Trophoblast cell (in vitro differentiated cells and primary cell): ENCODE data around the gene SUPT5H.
A peak's percentile ranks its signal among the peaks of the same experiment; 100 is the strongest.

Experiments used
- DNase-seq, 2 donors: peaks; one replicate each; pipeline ENCODE4 v3.0.0-alpha.2; 2016
- H2AFZ ChIP-seq: 2 replicates; pipeline ENCODE4 v1.6.1; 2013; ENCODE audit warnings: low read length, moderate library complexity, mild to moderate bottlenecking; ENCODE audit not compliant: insufficient read depth, poor library complexity
- H2AK5ac ChIP-seq: 2 replicates; pipeline ENCODE4 v1.6.1; 2013; ENCODE audit warnings: mild to moderate bottlenecking, low read length
- H2BK120ac ChIP-seq: 2 replicates; pipeline ENCODE4 v1.6.1; 2013; ENCODE audit warnings: low read length, mild to moderate bottlenecking, moderate library complexity; ENCODE audit not compliant: insufficient read depth, poor library complexity
- H2BK12ac ChIP-seq: 2 replicates; pipeline ENCODE4 v1.6.1; 2013; ENCODE audit warnings: mild to moderate bottlenecking, low read length, moderate library complexity
- H2BK5ac ChIP-seq: 2 replicates; pipeline ENCODE4 v1.6.1; 2013; ENCODE audit warnings: low read length, low read depth, moderate library complexity, mild to moderate bottlenecking; ENCODE audit not compliant: poor library complexity
- H3K14ac ChIP-seq: 2 replicates; pipeline ENCODE4 v1.6.1; 2013; ENCODE audit warnings: mild to moderate bottlenecking, low read length
- H3K18ac ChIP-seq: 2 replicates; pipeline ENCODE4 v1.6.1; 2013; ENCODE audit warnings: mild to moderate bottlenecking, low read length
- H3K23ac ChIP-seq: 2 replicates; pipeline ENCODE4 v1.6.1; 2013; ENCODE audit warnings: low read length
- H3K27ac ChIP-seq: 2 replicates; pipeline ENCODE4 v1.5.1; 2013; ENCODE audit warnings: low read depth, mild to moderate bottlenecking, inconsistent platforms, low read length, moderate library complexity
- H3K27me3 ChIP-seq: 2 replicates; pipeline ENCODE4 v1.6.1; 2013; ENCODE audit warnings: inconsistent platforms, mild to moderate bottlenecking, low read length, moderate library complexity; ENCODE audit not compliant: insufficient read depth
- H3K36me3 ChIP-seq, 2 experiments: 1 replicate in 1 of 2; 2 replicates in 1 of 2; pipeline ENCODE4 v1.6.1; 2013; ENCODE audit warnings: low read length in 2 of 2, mild to moderate bottlenecking in 2 of 2, moderate library complexity in 1 of 2; ENCODE audit not compliant: insufficient read depth in 2 of 2, control insufficient read depth in 1 of 2
- H3K4ac ChIP-seq: 2 replicates; pipeline ENCODE4 v1.6.1; 2013; ENCODE audit warnings: low read depth, mild to moderate bottlenecking, low read length, moderate library complexity
- H3K4me1 ChIP-seq, 2 experiments: 1 replicate in 1 of 2; 2 replicates in 1 of 2; pipeline ENCODE4 v1.6.1; 2013; ENCODE audit warnings: low read length in 2 of 2, mild to moderate bottlenecking in 2 of 2, moderate library complexity in 1 of 2; ENCODE audit not compliant: insufficient read depth in 2 of 2, control insufficient read depth in 1 of 2
- H3K4me2 ChIP-seq: 2 replicates; pipeline ENCODE4 v1.6.1; 2013; ENCODE audit warnings: inconsistent platforms, mild to moderate bottlenecking, low read length, moderate library complexity
- H3K4me3 ChIP-seq: 2 replicates; pipeline ENCODE4 v1.5.1; 2013; ENCODE audit warnings: mild to moderate bottlenecking, low read depth, low read length, inconsistent platforms
- H3K79me1 ChIP-seq: one replicate; pipeline ENCODE4 v1.6.1; 2013; ENCODE audit warnings: low read length
- H3K79me2 ChIP-seq: 2 replicates; pipeline ENCODE4 v1.6.1; 2013; ENCODE audit warnings: low read length, mild to moderate bottlenecking; ENCODE audit not compliant: control insufficient read depth, insufficient read depth, poor library complexity
- H3K9ac ChIP-seq: 2 replicates; pipeline ENCODE4 v1.6.1; 2013; ENCODE audit warnings: mild to moderate bottlenecking, low read length
- H3K9me3 ChIP-seq: 2 replicates; pipeline ENCODE4 v1.6.1; 2013; ENCODE audit warnings: low read depth, mild to moderate bottlenecking, control low read depth, inconsistent platforms, low read length; ENCODE audit not compliant: insufficient read depth
- H4K12ac ChIP-seq: 2 replicates; pipeline ENCODE4 v1.6.1; 2013; ENCODE audit warnings: low read depth, mild to moderate bottlenecking, low read length, moderate library complexity
- H4K8ac ChIP-seq: 2 replicates; pipeline ENCODE4 v1.6.1; 2013; ENCODE audit warnings: low read depth, mild to moderate bottlenecking, low read length, moderate library complexity
- H4K91ac ChIP-seq: one replicate; pipeline ENCODE4 v1.6.1; 2013; ENCODE audit warnings: low read depth, mild to moderate bottlenecking, low read length, moderate library complexity
- WGBS: extraction: QIAGEN DNeasy Blood & Tissue Kit; methylation state at CpG from one replicate; pipeline ENCODE4 v1.1.7; 2013; ENCODE audit warnings: missing lambda C conversion rate; ENCODE audit not compliant: insufficient read length, insufficient coverage; ENCODE audit errors: extremely low coverage; 5-methylcytosine and 5-hydroxymethylcytosine counted together

SUPT5H gene

DNA sequence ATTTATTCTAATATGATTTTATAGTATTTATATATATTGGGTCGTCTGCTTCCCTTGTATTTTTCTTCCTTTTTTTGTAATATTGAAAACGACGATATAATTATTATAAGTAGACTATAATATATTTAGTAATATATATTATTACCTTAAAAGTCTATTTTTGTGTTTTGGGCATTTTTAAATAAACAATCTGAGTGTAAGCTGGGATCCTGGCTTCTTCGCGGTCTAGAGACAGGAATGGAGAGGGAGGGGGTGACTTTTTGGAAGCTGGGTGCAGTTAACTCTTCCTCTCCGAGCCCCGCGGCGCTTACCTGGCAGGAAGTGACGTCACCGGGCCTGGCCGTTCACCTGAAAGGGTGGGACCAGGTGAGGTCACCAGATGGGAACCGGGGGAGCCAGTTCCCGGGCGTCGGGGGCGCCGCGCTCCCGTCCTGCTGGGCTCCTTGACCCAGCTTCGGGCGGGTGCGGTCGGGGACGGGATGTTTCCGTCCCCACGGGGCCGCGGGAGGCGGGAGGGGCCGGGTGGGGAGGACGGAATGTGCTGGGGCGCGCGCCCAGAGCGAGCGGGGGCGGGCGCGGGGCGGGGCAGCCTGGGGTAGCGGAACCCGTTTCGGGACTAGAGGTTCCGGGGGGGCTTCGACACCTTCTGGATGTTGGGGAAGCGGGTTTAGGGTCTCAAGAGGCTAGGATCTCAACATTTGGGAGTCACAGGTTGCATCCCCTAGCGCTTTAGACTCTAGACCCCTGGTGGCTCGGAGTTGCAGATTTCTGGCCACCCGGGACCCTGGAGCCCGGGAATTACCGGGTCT is 36.0 kb upstream of the SUPT5H start:
- Histone ChIP-seq H2BK120ac (peak overlapping the region; percentile 96), H2AFZ (peak overlapping the region; percentile 20), H3K18ac (peak overlapping the region; percentile 64), H3K79me2 (peaks cover 44% of the 10 kb centered on the region), H3K23ac (no peak overlapping the region), H2BK12ac (no peak overlapping the region), H3K36me3 (peaks cover 12 to 13% of the 10 kb centered on the region in 2 experiments), H3K4me3 (peak overlapping the region; percentile 65), H2AK5ac (peak overlapping the region; percentile 91), H4K91ac (peak overlapping the region; percentile 97), H2BK5ac (peak overlapping the region; percentile 92), H4K12ac (peak overlapping the region; percentile 83), H3K9me3 (no peaks in the 10 kb centered on the region), H4K8ac (peak overlapping the region; percentile 93), H3K27me3 (no peaks in the 10 kb centered on the region), H3K79me1 (peaks cover 42% of the 10 kb centered on the region), H3K4me2 (peak overlapping the region; percentile 93), H3K27ac (peak overlapping the region; percentile 98), H3K4me1 (peaks cover 23 to 31% of the 10 kb centered on the region in 2 experiments), H3K9ac (peak overlapping the region; percentile 91), H3K14ac (peak overlapping the region; percentile 95), H3K4ac (peak overlapping the region; percentile 28)
- DNase-seq: peak; percentile 78 to 89
- no CpG with 5 or more reads among the region's 52 CpGs for WGBS

GRCh38 chr19:39410017-39410830 is 35.2 kb upstream of the SUPT5H start:
- Histone ChIP-seq H3K9me3 (no peaks in the 10 kb centered on the region), H3K79me1 (peaks cover 42% of the 10 kb centered on the region), H3K4ac (peak overlapping the region; percentile 28), H2BK12ac (peak overlapping the region; percentile 1), H3K14ac (peak overlapping the region; percentile 95), H2BK120ac (peak overlapping the region; percentile 96), H2AFZ (peak overlapping the region; percentile 20), H4K8ac (peak overlapping the region; percentile 93), H2BK5ac (peak overlapping the region; percentile 92), H3K4me3 (peak overlapping the region; percentile 65), H3K36me3 (peaks cover 15 to 16% of the 10 kb centered on the region in 2 experiments), H2AK5ac (peak overlapping the region; percentile 91), H3K27ac (peak overlapping the region; percentile 98), H3K27me3 (no peaks in the 10 kb centered on the region), H3K18ac (peak overlapping the region; percentile 64), H4K91ac (peak overlapping the region; percentile 97), H4K12ac (peak overlapping the region; percentile 83), H3K4me2 (peak overlapping the region; percentile 93), H3K9ac (peak overlapping the region; percentile 91), H3K23ac (no peak overlapping the region), H3K79me2 (peaks cover 48% of the 10 kb centered on the region), H3K4me1 (peaks cover 30 to 38% of the 10 kb centered on the region in 2 experiments)
- peak; percentile 58 to 61 for DNase-seq
- no CpG with 5 or more reads among the region's 35 CpGs for WGBS

DNA sequence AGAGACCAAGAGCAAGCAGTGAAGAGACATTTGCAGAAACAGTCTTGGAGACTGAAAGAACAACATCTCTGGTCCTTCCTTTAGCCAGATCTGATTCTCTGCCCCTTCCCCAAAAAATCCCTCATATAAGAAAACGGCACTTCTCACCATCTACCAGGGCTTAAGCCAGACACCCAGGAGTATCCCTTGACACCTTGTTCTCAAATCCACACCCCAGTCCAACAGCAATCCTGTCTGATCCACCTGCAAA is 34.6 kb upstream of the SUPT5H start:
- whole genome bisulfite sequencing: no CpG with 5 or more reads among the region's 1 CpG
- H3K4me1 ChIP-seq: peaks cover 30 to 39% of the 10 kb centered on the region in 2 experiments
- peak overlapping the region; percentile 96 for H2BK120ac ChIP-seq
- H2AK5ac ChIP-seq: peak overlapping the region; percentile 88
- no peak overlapping the region for H3K9ac ChIP-seq
- H3K27ac ChIP-seq: peak overlapping the region; percentile 98
- peak overlapping the region; percentile 95 for H3K14ac ChIP-seq
- peaks cover 48% of the 10 kb centered on the region for H3K79me2 ChIP-seq
- no peaks in the 10 kb centered on the region for H3K27me3 ChIP-seq
- H3K4me2 ChIP-seq: peak overlapping the region; percentile 93
- H2AFZ ChIP-seq: no peak overlapping the region
- no peak overlapping the region for H3K4ac ChIP-seq
- H2BK5ac ChIP-seq: peak overlapping the region; percentile 92
- peaks cover 21% of the 10 kb centered on the region in 2 experiments for H3K36me3 ChIP-seq
- peak overlapping the region; percentile 97 for H4K91ac ChIP-seq
- no peak overlapping the region for H4K8ac ChIP-seq
- peak overlapping the region; percentile 1 for H2BK12ac ChIP-seq
- no peak overlapping the region for H3K23ac ChIP-seq
- peaks cover 42% of the 10 kb centered on the region for H3K79me1 ChIP-seq
- no peaks in the 10 kb centered on the region for H3K9me3 ChIP-seq
- DNase-seq: no peak
- no peak overlapping the region for H3K4me3 ChIP-seq
- H3K18ac ChIP-seq: peak overlapping the region; percentile 64
- H4K12ac ChIP-seq: peak overlapping the region; percentile 73

DNA sequence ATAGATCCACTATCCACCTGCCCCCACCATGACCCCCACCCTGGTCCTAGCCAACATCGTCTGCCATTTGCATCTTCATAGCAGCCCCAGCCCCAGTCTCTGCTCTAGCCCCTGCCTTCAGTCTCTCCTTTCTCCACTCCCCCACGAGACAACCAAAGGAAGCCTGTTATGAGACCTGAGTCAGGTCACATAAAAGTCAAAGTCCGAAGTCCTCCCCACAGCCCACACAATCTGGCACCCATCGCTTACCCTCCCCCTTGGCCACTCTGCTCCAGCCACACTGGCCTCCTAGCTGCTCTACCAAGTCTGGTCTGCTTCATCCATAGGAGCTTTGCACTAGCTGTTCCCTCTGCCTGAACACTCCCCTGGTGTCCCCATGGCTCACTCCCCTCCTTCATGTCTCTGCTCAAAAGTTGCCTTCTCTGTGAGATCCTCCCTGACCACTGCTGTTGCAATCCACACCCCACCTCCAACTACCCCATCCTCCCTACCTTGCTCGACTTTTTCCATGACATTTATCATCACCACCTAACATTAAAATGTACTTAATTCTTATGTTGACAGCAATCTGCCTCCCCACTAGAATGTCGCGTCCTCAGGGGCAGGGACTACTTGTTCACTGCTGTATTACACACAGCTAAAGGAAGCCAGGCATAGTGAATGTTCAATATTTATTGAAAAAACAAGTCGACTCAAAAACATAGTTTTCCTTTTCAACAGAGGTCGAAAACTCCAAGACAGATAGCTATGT is 34.1 kb upstream of the SUPT5H start:
- H3K9me3 ChIP-seq: no peaks in the 10 kb centered on the region
- H2AK5ac ChIP-seq: peak overlapping the region; percentile 3
- no peak overlapping the region for H4K8ac ChIP-seq
- peak overlapping the region; percentile 44 for H4K12ac ChIP-seq
- H3K79me1 ChIP-seq: peaks cover 42% of the 10 kb centered on the region
- no peak overlapping the region for H3K4ac ChIP-seq
- H2BK5ac ChIP-seq: no peak overlapping the region
- no peaks in the 10 kb centered on the region for H3K27me3 ChIP-seq
- H3K9ac ChIP-seq: no peak overlapping the region
- peaks cover 47% of the 10 kb centered on the region for H3K79me2 ChIP-seq
- peaks cover 26% of the 10 kb centered on the region in 2 experiments for H3K36me3 ChIP-seq
- H3K4me2 ChIP-seq: peak overlapping the region; percentile 18
- H2BK120ac ChIP-seq: no peak overlapping the region
- H3K14ac ChIP-seq: peak overlapping the region; percentile 13
- 100% methylated on average over 1 of the region's 9 CpGs for WGBS
- no peak overlapping the region for H3K23ac ChIP-seq
- H3K4me3 ChIP-seq: no peak overlapping the region
- DNase-seq: peak in 1 of 2 donors; percentile 51
- H3K18ac ChIP-seq: no peak overlapping the region
- peaks cover 30 to 36% of the 10 kb centered on the region in 2 experiments for H3K4me1 ChIP-seq
- H3K27ac ChIP-seq: no peak overlapping the region
- H2BK12ac ChIP-seq: no peak overlapping the region
- H2AFZ ChIP-seq: no peak overlapping the region
- H4K91ac ChIP-seq: no peak overlapping the region
